PC-9 (cell line): ENCODE data around the gene PRSS1. TPM values are rescaled to one million over a fixed set of nuclear protein-coding genes. Genes with fewer than 3 reads are reported as not detected.

Experiments used
- BruUV-seq: library from RNA; stranded (reverse); fragments of 400-500 nt; replicated peaks from 2 replicates; lab custom pipeline; 2021; lab: Mats Ljungman, UMichigan
- CTCF ChIA-PET: fragments of 300-600 bp; sonication (Branson Sonifier 250); formaldehyde crosslinking; loops from one replicate; lab custom pipeline; 2022; ENCODE audit warnings: antibody characterized with exemption; lab: Charles Lee
- POLR2A ChIA-PET: fragments of 300-600 bp; sonication (Branson Sonifier 250); formaldehyde crosslinking; loops from one replicate; lab custom pipeline; 2022; ENCODE audit warnings: antibody characterized with exemption; ENCODE audit not compliant: unreplicated experiment; lab: Charles Lee
- DNase-seq, 2 experiments: peaks; one replicate each; pipeline versions ENCODE4 v3.0.0 to v3.0.0-alpha.2; 2015 to 2022; ENCODE audit warnings: mixed read lengths in 1 of 2
- H2AFZ ChIP-seq: fragments of 200-600 bp; sonication (generic); 2 replicates; pipeline ENCODE4 v1.8.1; 2017; ENCODE audit warnings: antibody characterized with exemption
- H3F3A ChIP-seq: fragments of 200-600 bp; sonication (generic); 2 replicates; pipeline ENCODE4 v1.8.1; 2017; ENCODE audit warnings: antibody characterized with exemption, mild to moderate bottlenecking, low read depth; ENCODE audit not compliant: insufficient read depth
- H3K27ac ChIP-seq: fragments of 200-600 bp; sonication (generic); 2 replicates; pipeline ENCODE4 v1.6.1; 2016; ENCODE audit warnings: mixed run types
- H3K27me3 ChIP-seq: fragments of 200-600 bp; sonication (generic); 2 replicates; pipeline ENCODE4 v1.6.1; 2016; ENCODE audit warnings: low read depth, mixed run types; ENCODE audit not compliant: insufficient read depth
- H3K36me3 ChIP-seq: fragments of 200-600 bp; sonication (generic); 2 replicates; pipeline ENCODE4 v1.6.1; 2016; ENCODE audit warnings: low read depth, mixed run types
- H3K4me1 ChIP-seq: fragments of 200-600 bp; sonication (generic); replicated peaks from 2 replicates; pipeline ENCODE4 v1.6.1; 2016; ENCODE audit warnings: mixed run types; ENCODE audit not compliant: insufficient read depth
- H3K4me2 ChIP-seq: fragments of 200-600 bp; sonication (generic); 2 replicates; pipeline ENCODE4 v1.6.1; 2017; ENCODE audit warnings: mixed run types
- H3K4me3 ChIP-seq: fragments of 200-600 bp; sonication (generic); 2 replicates; pipeline ENCODE4 v1.6.1; 2016; ENCODE audit warnings: mixed run types
- H3K79me2 ChIP-seq: fragments of 200-600 bp; sonication (generic); 2 replicates; pipeline ENCODE4 v1.6.1; 2017; ENCODE audit warnings: low read depth, mixed run types
- H3K9me2 ChIP-seq: fragments of 200-600 bp; sonication (generic); 2 replicates; pipeline ENCODE4 v1.8.1; 2017; ENCODE audit warnings: mild to moderate bottlenecking; ENCODE audit not compliant: insufficient read depth
- H3K9me3 ChIP-seq: fragments of 200-600 bp; sonication (generic); 2 replicates; pipeline ENCODE4 v1.8.1; 2016; ENCODE audit warnings: low read depth; ENCODE audit not compliant: insufficient read depth
- H4K20me1 ChIP-seq: fragments of 200-600 bp; sonication (generic); 2 replicates; pipeline ENCODE4 v1.8.1; 2017; ENCODE audit not compliant: insufficient read depth
- CTCF ChIP-seq: fragments of 200-600 bp; sonication (generic); conservative IDR thresholded peaks from 2 replicates; pipeline ENCODE4 v1.6.1; 2017; ENCODE audit warnings: mixed run types, antibody characterized with exemption, mild to moderate bottlenecking, moderate library complexity
- EZH2 ChIP-seq: fragments of 200-600 bp; sonication (generic); IDR thresholded peaks from 2 replicates; pipeline ENCODE4 v1.8.0; 2017; ENCODE audit warnings: antibody characterized with exemption, low read depth
- intact Hi-C: fragments of 100-400 bp; cut with micrococcal nuclease; formaldehyde crosslinking; loops from one replicate; pipeline ENCODE4 v1.10.0; 2022; ENCODE audit not compliant: unreplicated experiment
- total RNA-seq: library from RNA; stranded (reverse); gene quantifications from 2 replicates; pipeline ENCODE4 v1.2.3, GENCODE V29; 2021

PRSS1 gene
- total RNA-seq, 1 experiment from 2014 or later, result 0.94 TPM

GRCh38 chr7:142717453-142717852, 31.8 kb upstream of the PRSS1 start:
- Histone ChIP-seq H3K4me3 (no peak overlapping the region), H3F3A (no peaks in the 10 kb centered on the region), H3K9me3 (no peaks in the 10 kb centered on the region), H2AFZ (no peak overlapping the region), H3K36me3 (no peaks in the 10 kb centered on the region), H4K20me1 (no peaks in the 10 kb centered on the region), H3K27ac (no peak overlapping the region), H3K79me2 (no peaks in the 10 kb centered on the region), H3K27me3 (no peaks in the 10 kb centered on the region), H3K4me2 (no peak overlapping the region), H3K4me1 (no peaks in the 10 kb centered on the region), H3K9me2 (no peaks in the 10 kb centered on the region)
- POLR2A ChIA-PET, result no interaction called here
- DNase-seq, result no peak
- intact Hi-C loops, result no loop called here
- TF ChIP-seq CTCF, result no peak
- TF ChIP-seq EZH2, result no peak
- BruUV-seq, result no TSS peak
- CTCF ChIA-PET, result interaction anchor here (1.4 kb wide), 1 partner anchor 130 kb away, joined by 3 read pairs; no protein-coding TSS in a partner anchor

GRCh38 chr7:142718313-142718712, 31.0 kb upstream of the PRSS1 start:
- BruUV-seq, result no TSS peak
- Histone ChIP-seq H3K79me2 (no peaks in the 10 kb centered on the region), H3K4me2 (no peak overlapping the region), H3K27me3 (no peaks in the 10 kb centered on the region), H3K4me3 (no peak overlapping the region), H4K20me1 (no peaks in the 10 kb centered on the region), H3K4me1 (no peaks in the 10 kb centered on the region), H3F3A (no peaks in the 10 kb centered on the region), H2AFZ (no peak overlapping the region), H3K27ac (no peak overlapping the region), H3K36me3 (no peaks in the 10 kb centered on the region), H3K9me2 (no peaks in the 10 kb centered on the region), H3K9me3 (no peaks in the 10 kb centered on the region)
- intact Hi-C loops, result no loop called here
- CTCF ChIA-PET, result interaction anchor here (0.6 to 1.4 kb wide), 2 partner anchors 131 to 140 kb away, joined by 3 to 6 read pairs; no protein-coding TSS in a partner anchor
- POLR2A ChIA-PET, result no interaction called here
- TF ChIP-seq EZH2 (no peak), CTCF (no peak)
- DNase-seq, result no peak

GRCh38 chr7:142720172-142720773, 29.0 kb upstream of the PRSS1 start:
- H3K4me3 ChIP-seq, result no peak overlapping the region
- no peak overlapping the region for H3K4me2 ChIP-seq
- no peaks in the 10 kb centered on the region for H3K79me2 ChIP-seq
- intact Hi-C loops, result no loop called here
- H3K27me3 ChIP-seq, result no peaks in the 10 kb centered on the region
- no peak for TF ChIP-seq CTCF
- no peak for TF ChIP-seq EZH2
- ChIA-PET CTCF (no interaction called here), POLR2A (no interaction called here)
- no peak overlapping the region for H2AFZ ChIP-seq
- H3K9me2 ChIP-seq, result no peaks in the 10 kb centered on the region
- no peaks in the 10 kb centered on the region for H3K36me3 ChIP-seq
- no peaks in the 10 kb centered on the region for H4K20me1 ChIP-seq
- no peaks in the 10 kb centered on the region for H3K9me3 ChIP-seq
- no peak overlapping the region for H3K27ac ChIP-seq
- no TSS peak for BruUV-seq
- H3K4me1 ChIP-seq, result no peaks in the 10 kb centered on the region
- DNase-seq, result no peak
- H3F3A ChIP-seq, result no peaks in the 10 kb centered on the region
